K562 (cell line): ENCODE measurements around the gene GABARAPL2. TPM values are rescaled to one million over a fixed set of nuclear protein-coding genes. Genes with fewer than 3 reads are reported as not detected.

ENCODE experiments used
- BMI1 ChIP-seq: fragments of 150-350 bp; IDR thresholded peaks from 2 replicates; pipeline ENCODE4 v1.6.1; 2014; ENCODE audit warnings: low read length
- CREM ChIP-seq: IDR thresholded peaks from 2 replicates; pipeline ENCODE4 v1.6.1; 2014; ENCODE audit warnings: antibody characterized with exemption, low read depth
- CXXC5 ChIP-seq: fragments of 250-450 bp; sonication (Bioruptor Pico); IDR thresholded peaks from 2 replicates; pipeline ENCODE4 v1.8.0; 2022; ENCODE audit warnings: inconsistent platforms, mild to moderate bottlenecking, moderate library complexity
- FIP1L1 ChIP-seq: fragments of 200-400 bp; formaldehyde crosslinking; IDR thresholded peaks from 2 replicates; pipeline ENCODE4 v1.6.1; 2018; ENCODE audit warnings: mild to moderate bottlenecking, low read depth, low read length; ENCODE audit not compliant: poor library complexity, severe bottlenecking
- FOXM1 ChIP-seq, 2 experiments: fragments of 450-650 bp in 1 of 2; sonication (generic) in 1 of 2; formaldehyde crosslinking in 1 of 2; IDR thresholded peaks; 2 replicates each; pipeline versions ENCODE4 v1.6.1 to v1.9.0; 2017 to 2022; ENCODE audit warnings: low read depth in 2 of 2, mild to moderate bottlenecking in 2 of 2, missing genetic modification reagents in 1 of 2, moderate library complexity in 1 of 2
- HDAC2 ChIP-seq: fragments of 450-650 bp; IDR thresholded peaks from 2 replicates; pipeline ENCODE4 v1.6.1; 2016; ENCODE audit warnings: mild to moderate bottlenecking
- MAFF ChIP-seq: IDR thresholded peaks from 2 replicates; pipeline ENCODE4 v1.6.1; 2012; ENCODE audit warnings: low read length, improper control_type of control experiment
- NCOA1 ChIP-seq: fragments of 450-650 bp; IDR thresholded peaks from 2 replicates; pipeline ENCODE4 v1.6.1; 2016; ENCODE audit warnings: low read depth
- NFIC ChIP-seq: fragments of 450-650 bp; IDR thresholded peaks from 2 replicates; pipeline ENCODE4 v1.6.1; 2017; ENCODE audit warnings: mild to moderate bottlenecking, inconsistent platforms
- RREB1 ChIP-seq: fragments of 250-450 bp; sonication (Bioruptor Pico); IDR thresholded peaks from 2 replicates; pipeline ENCODE4 v1.4.0; 2020
- SP2 ChIP-seq: IDR thresholded peaks from 2 replicates; pipeline ENCODE4 v1.6.1; 2011; ENCODE audit warnings: mild to moderate bottlenecking, low read depth, low read length, moderate library complexity; ENCODE audit not compliant: poor library complexity, severe bottlenecking; ENCODE audit errors: extremely low read depth
- TFAM ChIP-seq: fragments of 250-450 bp; sonication (Bioruptor Pico); conservative IDR thresholded peaks from 2 replicates; pipeline ENCODE4 v1.5.0; 2021; ENCODE audit warnings: mild to moderate bottlenecking, moderate library complexity
- YY1 ChIP-seq, 3 experiments: IDR thresholded peaks; 2 replicates each; pipeline ENCODE4 v1.6.1; 2011; ENCODE audit warnings: low read length in 2 of 3, mild to moderate bottlenecking in 2 of 3, moderate library complexity in 2 of 3, borderline replicate concordance in 1 of 3, control low read depth in 1 of 3, low read depth in 1 of 3; ENCODE audit not compliant: insufficient read depth in 3 of 3, insufficient replicate concordance in 2 of 3, control insufficient read depth in 1 of 3, insufficient read length in 1 of 3; ENCODE audit errors: extremely low read depth in 1 of 3
- ZKSCAN8 ChIP-seq: fragments of 200-800 bp; sonication (Bioruptor generic); IDR thresholded peaks from 2 replicates; pipeline ENCODE4 v1.6.1; 2016; ENCODE audit warnings: missing genetic modification characterization, missing compliant biosample characterization
- ZNF398 ChIP-seq: fragments of 250-450 bp; sonication (Bioruptor Pico); IDR thresholded peaks from 2 replicates; pipeline ENCODE4 v1.8.0; 2021; ENCODE audit warnings: moderate library complexity, mild to moderate bottlenecking, inconsistent platforms
- ZNF512 ChIP-seq: IDR thresholded peaks from 2 replicates; pipeline ENCODE4 v1.6.1; 2016; ENCODE audit warnings: missing genetic modification characterization, missing compliant biosample characterization
- ZNF764 ChIP-seq: fragments of 250-450 bp; sonication (Bioruptor Pico); IDR thresholded peaks from 2 replicates; pipeline ENCODE4 v1.4.0; 2020; ENCODE audit warnings: low read depth, mild to moderate bottlenecking, moderate library complexity
- ZNF77 ChIP-seq: fragments of 250-450 bp; sonication (Bioruptor Pico); IDR thresholded peaks from 2 replicates; pipeline ENCODE4 v1.5.0; 2020
- polyA plus RNA-seq, 8 experiments: library from polyadenylated mRNA; depleted of rRNA in 4 of 8; stranded (reverse) in 5 of 8; unstranded in 3 of 8; fragments of >200 nt; fragmentation: Nextera tagmentation in 2 of 8; fragmentation: Illumina TruSeq in 1 of 8; extraction: Ambion mirVana in 2 of 8; extraction: Trizol in 1 of 8; gene quantifications; 2 replicates each; pipeline versions ENCODE4 v1.2.1 to v1.2.3, GENCODE V29; 2011 to 2014; ENCODE audit warnings: inconsistent platforms in 1 of 8, missing spikeins in 1 of 8
- total RNA-seq, 7 experiments: library from RNA; depleted of rRNA in 6 of 7; stranded (reverse); fragments of >200 nt in 6 of 7; fragmentation: Illumina TruSeq in 2 of 7; extraction: Trizol in 2 of 7; gene quantifications; 2 replicates each; pipeline versions ENCODE4 v1.2.1 to v1.2.3, GENCODE V29; 2011 to 2021; ENCODE audit warnings: low replicate concordance in 1 of 7

Gene GABARAPL2
- total and polyA plus RNA-seq, 9 of the 15 experiments (the other 6 are each of a cell fraction or from before 2014, with no cell fraction given), result 42.1 to 288 (median 91.8) TPM

GRCh38 chr16:75566040-75566757 is at the start of gene GABARAPL2 (continued):
- no peak for TF ChIP-seq MAFF
- TF ChIP-seq HDAC2, result peak; percentile 58
- TF ChIP-seq ZNF764, result 0 out of 2 replicates have a peak, but pooled peaks have one; percentile 13
- peak; percentile 28 to 86 (median 84) for TF ChIP-seq YY1 (IDR thresholded peaks at IDR 0.05; ENCODE audit: borderline replicate concordance in 1 of 3, control insufficient read depth in 1 of 3, extremely low read depth in 1 of 3, insufficient read depth in 3 of 3, insufficient read length in 1 of 3, insufficient replicate concordance in 2 of 3, low read depth in 1 of 3, low read length in 2 of 3)
- TF ChIP-seq FOXM1 (IDR thresholded peaks at IDR 0.05; ENCODE audit: low read depth), result no peak
- TF ChIP-seq FOXM1 (CRISPR knock-in tag; IDR thresholded peaks at IDR 0.05; ENCODE audit: low read depth), result no peak
- peak; percentile 55 for TF ChIP-seq SP2
- 0 out of 2 replicates have a peak, but pooled peaks have one; percentile 3 for TF ChIP-seq NCOA1
- 0 out of 2 replicates have a peak, but pooled peaks have one; percentile 30 for TF ChIP-seq RREB1 (CRISPR knock-in tag)
- TF ChIP-seq ZNF398 (CRISPR knock-in tag), result no peak
- TF ChIP-seq TFAM, result no peak
- TF ChIP-seq BMI1, result no peak
- TF ChIP-seq NFIC, result peak; percentile 93
- TF ChIP-seq FIP1L1, result peak; percentile 19
- TF ChIP-seq ZNF77 (CRISPR knock-in tag), result no peak
- no peak for TF ChIP-seq ZNF512
- peak; percentile 61 for TF ChIP-seq CXXC5 (CRISPR knock-in tag)
- TF ChIP-seq ZKSCAN8 (CRISPR knock-in tag), result no peak
- TF ChIP-seq CREM, result peak; percentile 69
